AG10803 (cell line): Measurements from ENCODE around the gene YES1.

Source experiments
- DNase-seq: peaks from one replicate; pipeline ENCODE4 v3.0.0; 2010; ENCODE audit warnings: low read depth
- H3K4me3 ChIP-seq: 2 replicates; pipeline ENCODE4 v1.5.1; 2011; ENCODE audit warnings: mild to moderate bottlenecking, low read length, control low read depth
- CTCF ChIP-seq: conservative IDR thresholded peaks from 2 replicates; pipeline ENCODE4 v1.5.1; 2011; ENCODE audit warnings: mild to moderate bottlenecking, low read length, control low read depth, inconsistent platforms

The YES1 gene

GRCh38 chr18:706405-706804 lies 105.6 kb downstream of the YES1 start:
- DNase-seq, result no peak
- no peak overlapping the region for H3K4me3 ChIP-seq
- TF ChIP-seq CTCF, result no peak

GRCh38 chr18:703213-703967 lies 108.7 kb downstream of the YES1 start:
- no peak overlapping the region for H3K4me3 ChIP-seq
- peak; percentile 60 for DNase-seq
- no peak for TF ChIP-seq CTCF

- no peak for TF ChIP-seq CTCF
- no peak for DNase-seq
Observed at GRCh38 chr18:697800-698199, 114.2 kb downstream of the YES1 start.

GRCh38 chr18:697012-697411 lies 115.0 kb downstream of the YES1 start:
- DNase-seq, result no peak
- no peak overlapping the region for H3K4me3 ChIP-seq
- TF ChIP-seq CTCF, result no peak

More at GRCh38 chr18:697800-698199, 114.2 kb downstream of the YES1 start:
- no peak overlapping the region for H3K4me3 ChIP-seq

- DNase-seq, result no peak
- TF ChIP-seq CTCF, result no peak
- H3K4me3 ChIP-seq, result no peak overlapping the region
Observed at GRCh38 chr18:693466-694187, 118.4 kb downstream of the YES1 start.

- no peak overlapping the region for H3K4me3 ChIP-seq
- no peak for DNase-seq
- TF ChIP-seq CTCF, result no peak
Observed at GRCh38 chr18:692824-693223, 119.2 kb downstream of the YES1 start.

- TF ChIP-seq CTCF, result no peak
Observed at GRCh38 chr18:688323-688722, 123.7 kb downstream of the YES1 start.

More at GRCh38 chr18:688323-688722, 123.7 kb downstream of the YES1 start:
- no peak overlapping the region for H3K4me3 ChIP-seq
- DNase-seq, result no peak
